Measurements from ENCODE around the gene CEP97. TPM values are rescaled to one million over a fixed set of nuclear protein-coding genes. Genes with fewer than 3 reads are reported as not detected.

The CEP97 gene
- total and polyA plus RNA-seq, 12 donors = 1.2 to 21.3 (median 8.2) TPM

DNA sequence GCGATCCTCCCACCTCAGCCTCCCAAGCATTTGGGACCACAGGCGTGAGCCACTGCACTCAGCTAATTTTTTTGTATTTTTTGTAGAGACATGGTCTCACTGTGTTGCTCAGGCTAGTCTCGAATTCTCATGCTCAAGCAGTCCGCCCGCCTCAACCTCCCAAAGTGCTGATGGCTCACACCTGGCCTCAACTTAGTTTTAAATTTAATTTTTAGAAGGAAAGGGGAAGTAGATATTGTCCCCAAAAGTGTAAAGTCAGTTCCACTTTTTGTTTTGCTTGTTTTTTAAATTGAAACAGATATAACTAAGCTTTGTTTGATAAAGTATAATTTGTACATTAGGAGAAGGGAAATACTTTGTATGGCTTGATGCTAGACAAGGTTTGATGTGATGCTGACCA, 93.6 kb downstream of the CEP97 start:
- H3K36me3 ChIP-seq (replicated peaks in 1 of 2) = peaks cover 0 to 6% of the 10 kb centered on the region in 2 donors
- H3K27ac ChIP-seq = no peak overlapping the region
- H3K9me3 ChIP-seq (replicated peaks in 1 of 3) = no peaks in the 10 kb centered on the region
- H3K4me3 ChIP-seq = no peak overlapping the region
- no peaks in the 10 kb centered on the region for H3K4me1 ChIP-seq (replicated peaks in 1 of 2)
- TF ChIP-seq, protein P1, sequence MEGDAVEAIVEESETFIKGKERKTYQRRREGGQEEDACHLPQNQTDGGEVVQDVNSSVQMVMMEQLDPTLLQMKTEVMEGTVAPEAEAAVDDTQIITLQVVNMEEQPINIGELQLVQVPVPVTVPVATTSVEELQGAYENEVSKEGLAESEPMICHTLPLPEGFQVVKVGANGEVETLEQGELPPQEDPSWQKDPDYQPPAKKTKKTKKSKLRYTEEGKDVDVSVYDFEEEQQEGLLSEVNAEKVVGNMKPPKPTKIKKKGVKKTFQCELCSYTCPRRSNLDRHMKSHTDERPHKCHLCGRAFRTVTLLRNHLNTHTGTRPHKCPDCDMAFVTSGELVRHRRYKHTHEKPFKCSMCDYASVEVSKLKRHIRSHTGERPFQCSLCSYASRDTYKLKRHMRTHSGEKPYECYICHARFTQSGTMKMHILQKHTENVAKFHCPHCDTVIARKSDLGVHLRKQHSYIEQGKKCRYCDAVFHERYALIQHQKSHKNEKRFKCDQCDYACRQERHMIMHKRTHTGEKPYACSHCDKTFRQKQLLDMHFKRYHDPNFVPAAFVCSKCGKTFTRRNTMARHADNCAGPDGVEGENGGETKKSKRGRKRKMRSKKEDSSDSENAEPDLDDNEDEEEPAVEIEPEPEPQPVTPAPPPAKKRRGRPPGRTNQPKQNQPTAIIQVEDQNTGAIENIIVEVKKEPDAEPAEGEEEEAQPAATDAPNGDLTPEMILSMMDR (IDR thresholded peaks at IDR 0.05) = no peak
- TF ChIP-seq POLR2A (IDR thresholded peaks at IDR 0.05) = no peak
- 89 to 98% (median 90%) methylated on average over 5 of the region's 5 CpGs for WGBS, 4 donors
- H3K27me3 ChIP-seq = no peaks in the 10 kb centered on the region
- no peak for DNase-seq
- intact Hi-C loops (cut with DNase I) = loop anchor here in 1 of 2 donors (10.0 kb wide), 1 partner anchor 47 kb away; no protein-coding TSS in a partner anchor

DNA sequence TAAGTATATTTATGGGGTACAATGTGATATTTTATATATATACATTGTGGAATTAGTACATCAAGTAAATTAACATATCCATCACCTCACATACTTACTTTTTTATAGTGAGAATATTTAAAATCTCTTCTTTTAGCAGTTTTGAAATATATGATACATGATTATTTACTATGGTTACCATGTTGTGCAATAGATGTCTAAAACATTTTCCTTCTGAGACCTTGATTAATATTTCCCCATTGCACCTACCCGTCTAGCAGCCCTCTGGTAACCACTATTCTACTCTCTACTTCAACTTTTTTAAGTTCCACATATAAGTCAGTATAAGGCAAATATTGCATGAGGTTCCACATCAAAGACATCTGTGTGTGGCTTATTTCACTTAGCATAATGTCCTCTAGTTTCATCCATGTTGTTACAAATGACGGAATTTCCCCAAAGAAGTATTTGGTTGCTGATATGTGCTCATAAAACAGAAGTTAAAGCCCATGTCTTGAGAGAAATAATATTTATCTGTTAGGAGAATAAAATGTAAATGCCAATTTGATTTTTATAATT, 95.3 kb downstream of the CEP97 start:
- Histone ChIP-seq H3K27me3 (no peaks in the 10 kb centered on the region), H3K36me3 (replicated peaks in 1 of 2) (peaks cover 0 to 6% of the 10 kb centered on the region in 2 donors), H3K4me1 (replicated peaks in 1 of 2) (no peaks in the 10 kb centered on the region), H3K9me3 (replicated peaks in 1 of 3) (no peaks in the 10 kb centered on the region), H3K4me3 (no peak overlapping the region), H3K27ac (no peak overlapping the region)
- 76 to 80% (median 78%) methylated on average over 2 of the region's 2 CpGs for WGBS, 4 donors
- no peak for DNase-seq
- TF ChIP-seq, protein P1 (IDR thresholded peaks at IDR 0.05) = no peak
- TF ChIP-seq POLR2A (IDR thresholded peaks at IDR 0.05) = no peak
- intact Hi-C loops (cut with DNase I) = loop anchor here in 1 of 2 donors (10.0 kb wide), 1 partner anchor 45 kb away; no protein-coding TSS in a partner anchor

Other genes with a start within 250 kb of the CEP97 start
- 10 to 100 TPM in 6 of 9 donors, 1 to 10 TPM in 3; 6.2 to 43.0 (median 13.5) TPM for gene SENP7, start 211.4 kb upstream of the CEP97 start, total RNA-seq
- 10 to 100 TPM in 1 of 3 donors, 1 to 10 TPM in 2; 7.0 to 12.9 (median 10.0) TPM for gene SENP7, start 211.4 kb upstream of the CEP97 start, polyA plus RNA-seq
- gene TRMT10C, start 162.7 kb upstream of the CEP97 start, total RNA-seq = 10 to 100 TPM; 16.0 to 48.6 (median 26.5) TPM
- gene TRMT10C, start 162.7 kb upstream of the CEP97 start, polyA plus RNA-seq = 10 to 100 TPM; 10.4 to 81.3 (median 12.0) TPM
- gene PCNP, start 150.4 kb upstream of the CEP97 start, total RNA-seq = 100 to 1,000 TPM in 5 of 9 donors, 10 to 100 TPM in 4; 41.0 to 133 (median 102) TPM
- gene PCNP, start 150.4 kb upstream of the CEP97 start, polyA plus RNA-seq = 100 to 1,000 TPM in 1 of 3 donors, 10 to 100 TPM in 2; 47.8 to 146 (median 59.1) TPM
- gene ZBTB11, start 47.5 kb upstream of the CEP97 start, total RNA-seq = 10 to 100 TPM; 10.8 to 20.0 (median 14.8) TPM
- 10 to 100 TPM in 1 of 3 donors, 1 to 10 TPM in 2; 4.9 to 16.5 (median 6.7) TPM for gene ZBTB11, start 47.5 kb upstream of the CEP97 start, polyA plus RNA-seq
- 1,000 to 10,000 TPM in 4 of 9 donors, 100 to 1,000 TPM in 5; 604 to 1,652 (median 972) TPM for gene RPL24, start 37.9 kb upstream of the CEP97 start, total RNA-seq
- gene RPL24, start 37.9 kb upstream of the CEP97 start, polyA plus RNA-seq = 1,000 to 10,000 TPM; 1,228 to 2,705 (median 2,245) TPM
- gene NXPE3, start 54.6 kb downstream of the CEP97 start, total RNA-seq = 10 to 100 TPM in 3 of 9 donors, 1 to 10 TPM in 6; 4.9 to 25.2 (median 7.9) TPM
- gene NXPE3, start 54.6 kb downstream of the CEP97 start, polyA plus RNA-seq = 1 to 10 TPM; 2.7 to 7.7 (median 3.7) TPM
- 10 to 100 TPM in 5 of 9 donors, 1 to 10 TPM in 4; 5.4 to 21.8 (median 14.6) TPM for gene NFKBIZ, start 124.9 kb downstream of the CEP97 start, total RNA-seq
- gene NFKBIZ, start 124.9 kb downstream of the CEP97 start, polyA plus RNA-seq = 1 to 10 TPM; 3.1 to 8.0 (median 7.2) TPM

Measured in adrenal gland (tissue), 12 donors.